ENCODE results near the gene NEUROD6.

NEUROD6 gene

DNA sequence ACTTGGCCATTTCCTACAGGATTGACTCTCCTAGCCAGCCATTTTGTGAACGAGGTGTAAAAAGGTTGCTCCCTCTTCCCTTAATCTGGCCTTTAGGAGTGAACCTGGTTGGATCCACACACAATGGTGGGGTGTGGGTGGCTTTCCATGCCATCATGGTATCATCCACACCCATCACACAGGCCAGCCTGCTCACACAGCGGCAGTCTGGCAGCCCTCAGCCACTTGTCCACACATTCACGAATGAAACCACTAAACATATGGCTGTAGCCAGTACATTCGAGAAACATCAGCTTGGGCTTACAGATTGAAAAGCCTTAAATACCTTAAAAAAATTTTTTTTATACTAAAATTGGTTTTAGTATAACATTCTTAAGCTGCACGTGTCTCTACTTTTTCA, 31.9 kb downstream of the NEUROD6 start:
- TF ChIP-seq CTCF (IDR thresholded peaks at IDR 0.05) = no peak
- TF ChIP-seq ZFX (IDR thresholded peaks at IDR 0.05; ENCODE audit: borderline replicate concordance) = no peak
- H3K27ac ChIP-seq = no peak overlapping the region

DNA sequence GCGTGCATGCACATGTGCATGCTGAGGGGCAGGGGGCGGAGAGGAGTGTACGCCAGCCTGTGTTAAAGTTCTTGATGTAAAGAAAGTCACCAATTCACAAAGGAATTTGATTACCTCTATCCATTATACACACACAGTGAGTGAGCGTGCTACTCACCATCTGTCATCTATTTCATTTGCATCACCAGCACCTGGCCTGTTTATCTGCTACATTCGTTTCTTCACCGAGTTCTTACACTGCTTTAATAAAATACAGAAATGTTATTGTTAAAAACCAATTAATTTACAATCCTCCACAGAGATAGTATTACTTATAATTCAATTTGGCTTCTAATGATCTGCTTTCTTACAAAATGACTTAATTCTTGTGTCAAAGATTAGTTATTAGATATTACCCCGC, 32.6 kb downstream of the NEUROD6 start:
- no peak overlapping the region for H3K27ac ChIP-seq
- TF ChIP-seq CTCF (IDR thresholded peaks at IDR 0.05) (no peak), ZFX (IDR thresholded peaks at IDR 0.05; ENCODE audit: borderline replicate concordance) (no peak)

- H3K27ac ChIP-seq = no peak overlapping the region
- TF ChIP-seq ZFX (IDR thresholded peaks at IDR 0.05; ENCODE audit: borderline replicate concordance) (no peak), CTCF (IDR thresholded peaks at IDR 0.05) (no peak)
These were observed 35.3 kb downstream of the NEUROD6 start for GRCh38 chr7:31305260-31305659.

- TF ChIP-seq CTCF (IDR thresholded peaks at IDR 0.05) (no peak), ZFX (IDR thresholded peaks at IDR 0.05; ENCODE audit: borderline replicate concordance) (no peak)
- H3K27ac ChIP-seq = no peak overlapping the region
These were observed 36.1 kb downstream of the NEUROD6 start for GRCh38 chr7:31304446-31304845.

GRCh38 chr7:31302356-31302755, 38.2 kb downstream of the NEUROD6 start:
- no peak overlapping the region for H3K27ac ChIP-seq
- TF ChIP-seq CTCF (IDR thresholded peaks at IDR 0.05) (no peak), ZFX (IDR thresholded peaks at IDR 0.05; ENCODE audit: borderline replicate concordance) (no peak)

DNA sequence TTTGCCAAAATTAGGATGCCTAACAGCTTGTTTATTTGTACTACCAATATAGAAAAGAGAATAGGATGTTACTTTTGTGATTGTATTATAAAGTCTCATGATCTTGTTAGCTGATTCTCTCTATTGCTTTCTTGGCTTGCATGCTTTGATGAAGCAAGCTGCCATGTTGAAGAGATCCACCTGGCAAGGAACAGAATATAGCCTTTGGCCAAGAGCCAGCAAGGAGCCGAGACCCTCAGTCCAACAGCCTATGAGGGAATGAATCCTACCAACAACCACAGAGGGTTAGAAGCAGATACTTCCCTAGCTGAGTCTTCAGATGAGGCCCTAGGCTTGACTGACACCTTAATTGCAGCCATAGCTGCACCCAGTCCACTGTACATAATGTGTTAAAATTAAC, 41.2 kb downstream of the NEUROD6 start:
- no peak overlapping the region for H3K27ac ChIP-seq
- TF ChIP-seq CTCF (IDR thresholded peaks at IDR 0.05) (no peak), ZFX (IDR thresholded peaks at IDR 0.05; ENCODE audit: borderline replicate concordance) (no peak)

DNA sequence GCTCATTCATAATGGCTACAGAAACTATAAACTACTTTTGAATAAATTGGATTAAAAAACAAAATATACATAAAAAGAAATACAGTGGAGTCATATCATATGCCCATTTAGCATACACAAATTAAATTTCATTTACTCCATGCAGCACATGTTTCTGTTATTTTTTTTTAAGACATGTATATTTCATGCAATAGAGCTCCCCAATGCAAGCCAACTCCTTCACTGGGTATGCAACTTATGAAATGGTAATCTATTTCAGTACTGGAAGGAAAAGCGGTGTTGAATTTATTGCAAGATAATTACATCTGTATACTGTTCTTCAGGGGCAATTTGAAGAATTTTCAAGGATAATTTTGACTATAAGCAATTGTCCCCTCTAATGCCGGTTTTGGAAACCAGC, 49.9 kb downstream of the NEUROD6 start:
- TF ChIP-seq ZFX (IDR thresholded peaks at IDR 0.05; ENCODE audit: borderline replicate concordance) (no peak), CTCF (IDR thresholded peaks at IDR 0.05) (no peak)
- H3K27ac ChIP-seq = no peak overlapping the region
